GM12875 (cell line): Measurements from ENCODE around the gene GPATCH4.

Experiments used
- H3K4me3 ChIP-seq: one replicate; pipeline ENCODE4 v1.5.1; 2011; ENCODE audit warnings: low read depth, low read length, control low read depth
- TF ChIP-seq, protein P1 (sequence below): IDR thresholded peaks from 2 replicates; pipeline ENCODE4 v1.5.1; 2011; ENCODE audit warnings: low read depth, mild to moderate bottlenecking, control low read depth, inconsistent platforms, low read length, moderate library complexity, borderline replicate concordance; ENCODE audit not compliant: insufficient read depth

The GPATCH4 gene

DNA sequence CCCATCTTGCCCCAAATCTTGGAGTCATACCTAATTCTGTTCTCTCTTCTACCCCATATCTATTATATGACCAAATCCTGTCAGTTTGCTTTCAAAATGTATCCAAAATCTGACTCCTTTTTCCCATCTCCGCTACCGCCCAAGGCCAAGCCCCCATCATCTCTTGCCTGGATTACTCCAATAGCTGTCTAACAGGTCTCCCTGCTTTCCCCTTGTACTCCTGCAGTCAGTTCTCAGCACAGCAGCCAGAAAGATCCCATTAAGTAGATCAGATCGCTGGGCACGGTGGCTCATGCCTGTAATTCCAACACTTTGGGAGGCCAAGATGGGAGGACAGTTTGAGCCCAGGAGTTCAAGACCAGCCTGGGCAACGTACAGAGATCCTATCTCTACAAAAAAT, 48.8 kb downstream of the GPATCH4 start:
- TF ChIP-seq, protein P1, sequence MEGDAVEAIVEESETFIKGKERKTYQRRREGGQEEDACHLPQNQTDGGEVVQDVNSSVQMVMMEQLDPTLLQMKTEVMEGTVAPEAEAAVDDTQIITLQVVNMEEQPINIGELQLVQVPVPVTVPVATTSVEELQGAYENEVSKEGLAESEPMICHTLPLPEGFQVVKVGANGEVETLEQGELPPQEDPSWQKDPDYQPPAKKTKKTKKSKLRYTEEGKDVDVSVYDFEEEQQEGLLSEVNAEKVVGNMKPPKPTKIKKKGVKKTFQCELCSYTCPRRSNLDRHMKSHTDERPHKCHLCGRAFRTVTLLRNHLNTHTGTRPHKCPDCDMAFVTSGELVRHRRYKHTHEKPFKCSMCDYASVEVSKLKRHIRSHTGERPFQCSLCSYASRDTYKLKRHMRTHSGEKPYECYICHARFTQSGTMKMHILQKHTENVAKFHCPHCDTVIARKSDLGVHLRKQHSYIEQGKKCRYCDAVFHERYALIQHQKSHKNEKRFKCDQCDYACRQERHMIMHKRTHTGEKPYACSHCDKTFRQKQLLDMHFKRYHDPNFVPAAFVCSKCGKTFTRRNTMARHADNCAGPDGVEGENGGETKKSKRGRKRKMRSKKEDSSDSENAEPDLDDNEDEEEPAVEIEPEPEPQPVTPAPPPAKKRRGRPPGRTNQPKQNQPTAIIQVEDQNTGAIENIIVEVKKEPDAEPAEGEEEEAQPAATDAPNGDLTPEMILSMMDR: no peak
- H3K4me3 ChIP-seq: no peak overlapping the region

DNA sequence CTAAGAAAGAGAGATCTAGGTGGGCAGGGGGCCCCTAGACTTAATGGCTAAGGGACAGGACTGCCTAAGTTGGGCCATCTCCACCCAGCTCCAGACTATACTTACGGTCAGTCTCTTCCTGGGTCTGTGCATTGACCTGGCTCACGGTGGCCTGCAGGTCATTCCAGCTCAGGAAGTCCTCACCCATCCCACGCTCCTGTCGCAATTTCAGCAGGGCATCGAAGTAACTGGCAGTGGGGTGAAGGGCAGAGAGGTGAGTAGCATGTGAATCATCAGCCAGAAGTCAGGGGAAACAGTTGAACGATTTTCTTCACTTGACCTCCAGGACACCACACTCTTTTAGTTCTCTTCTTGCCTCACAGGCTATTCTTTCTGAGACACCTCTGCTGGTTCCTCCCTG, 49.4 kb downstream of the GPATCH4 start:
- no peak overlapping the region for H3K4me3 ChIP-seq
- TF ChIP-seq, protein P1: no peak

DNA sequence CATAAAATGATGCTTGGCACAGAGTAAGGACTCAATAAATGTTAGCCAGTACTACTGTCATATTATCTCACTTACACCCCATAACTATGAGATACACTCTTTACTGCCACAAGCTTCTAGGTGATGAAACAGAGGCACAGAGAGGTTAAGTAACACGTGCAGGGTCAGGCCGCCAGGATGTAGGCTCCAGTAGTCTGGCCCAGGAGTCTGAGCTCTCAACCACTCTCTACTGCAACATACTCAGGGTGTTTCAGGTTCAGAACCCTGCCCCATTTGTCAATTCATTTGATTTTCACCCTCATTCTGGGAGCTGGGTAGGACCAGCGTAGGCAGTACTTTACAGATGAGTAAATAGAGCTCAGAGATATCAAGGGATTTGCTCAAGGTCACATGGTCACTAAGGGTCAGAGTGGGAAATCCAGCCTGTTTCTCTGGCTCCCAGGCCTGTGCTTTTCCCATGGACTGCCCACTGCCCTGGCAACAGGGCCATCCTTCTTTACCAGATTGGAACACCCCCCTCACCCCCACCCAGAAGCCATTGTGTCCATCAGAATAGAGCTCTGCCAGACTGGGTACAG, 50.1 kb downstream of the GPATCH4 start:
- TF ChIP-seq, protein P1: no peak
- H3K4me3 ChIP-seq: no peak overlapping the region

DNA sequence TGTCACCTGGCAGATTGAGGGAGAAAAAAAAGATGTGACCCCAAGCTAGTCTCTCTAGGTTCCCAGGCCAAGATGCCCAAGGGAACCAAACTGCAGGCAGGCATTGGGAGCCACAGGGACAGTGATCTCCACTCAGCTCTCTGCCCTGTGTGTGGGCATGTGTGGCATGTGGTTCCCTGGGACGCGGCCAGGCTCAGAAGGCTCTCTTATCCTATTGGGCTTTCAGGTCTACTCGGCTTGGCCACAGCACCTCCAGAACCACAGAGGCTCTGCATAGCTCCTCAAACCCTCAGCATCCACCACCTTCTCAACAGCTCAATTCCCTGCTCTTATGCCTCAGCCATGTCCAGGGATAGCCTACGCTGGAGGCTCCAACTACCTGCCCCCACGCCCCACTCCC, 50.9 kb downstream of the GPATCH4 start:
- no peak overlapping the region for H3K4me3 ChIP-seq
- TF ChIP-seq, protein P1: no peak

DNA sequence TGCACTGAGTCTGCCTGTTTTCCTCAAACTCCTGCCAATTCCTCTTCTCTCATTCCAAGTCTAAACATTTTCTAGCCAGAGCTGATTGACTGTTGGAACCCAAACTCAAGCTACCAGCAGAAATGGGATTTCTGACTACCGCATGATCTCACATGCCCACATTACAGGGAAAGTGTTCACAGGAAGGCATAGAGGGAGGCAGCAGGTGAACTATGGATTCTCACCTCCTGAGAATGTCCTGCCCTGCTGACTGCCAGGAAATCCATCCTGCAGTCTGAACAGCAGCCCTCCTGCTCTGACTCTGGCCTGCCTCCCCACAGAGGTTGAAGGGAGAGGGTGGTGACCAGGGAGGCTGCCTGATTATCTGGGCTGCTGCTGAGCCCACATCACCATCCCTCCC, 51.4 kb downstream of the GPATCH4 start:
- TF ChIP-seq, protein P1: no peak
- H3K4me3 ChIP-seq: no peak overlapping the region

DNA sequence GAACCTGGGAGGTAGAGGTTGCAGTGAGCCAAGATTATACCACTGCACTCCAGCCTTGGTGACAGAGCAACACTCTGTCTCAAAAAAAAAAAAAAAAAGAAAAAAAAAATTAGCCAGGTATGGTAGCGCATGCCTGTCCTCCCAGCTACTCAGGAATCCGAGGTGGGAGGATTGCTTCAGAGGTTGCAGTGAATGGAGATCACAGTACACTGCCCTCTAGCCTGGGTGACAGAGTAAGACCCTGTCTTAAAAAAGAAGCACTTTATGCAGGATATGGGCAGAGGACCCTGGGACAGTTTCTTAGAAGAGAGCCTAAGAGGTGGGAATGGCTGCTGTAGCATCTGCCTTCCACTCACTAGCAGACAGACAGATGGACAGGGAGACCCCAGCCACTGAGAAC, 51.9 kb downstream of the GPATCH4 start:
- TF ChIP-seq, protein P1: no peak
- H3K4me3 ChIP-seq: no peak overlapping the region

DNA sequence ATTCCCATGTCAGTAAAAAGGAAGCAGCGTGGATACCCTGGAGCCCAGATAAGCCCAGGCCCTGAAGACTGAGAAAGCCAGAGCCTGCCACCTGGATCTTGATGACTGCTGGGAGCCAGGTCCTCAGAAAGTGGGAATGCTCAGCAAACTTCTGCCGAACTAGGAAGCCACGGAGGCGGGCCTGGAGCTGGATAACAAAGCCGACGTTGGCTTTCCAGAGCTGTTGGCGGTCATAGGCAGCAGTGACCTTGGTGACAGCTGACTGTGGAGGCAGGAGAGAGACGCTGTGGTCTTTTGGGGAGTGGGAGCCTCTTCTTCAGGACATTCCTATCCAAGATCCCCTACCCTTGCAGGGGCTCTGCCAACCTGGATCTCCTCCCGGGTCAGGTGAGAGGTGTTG, 53.3 kb downstream of the GPATCH4 start:
- H3K4me3 ChIP-seq: no peak overlapping the region
- TF ChIP-seq, protein P1: no peak
